ENCODE data around the gene PRIMA1.

PRIMA1 gene

DNA sequence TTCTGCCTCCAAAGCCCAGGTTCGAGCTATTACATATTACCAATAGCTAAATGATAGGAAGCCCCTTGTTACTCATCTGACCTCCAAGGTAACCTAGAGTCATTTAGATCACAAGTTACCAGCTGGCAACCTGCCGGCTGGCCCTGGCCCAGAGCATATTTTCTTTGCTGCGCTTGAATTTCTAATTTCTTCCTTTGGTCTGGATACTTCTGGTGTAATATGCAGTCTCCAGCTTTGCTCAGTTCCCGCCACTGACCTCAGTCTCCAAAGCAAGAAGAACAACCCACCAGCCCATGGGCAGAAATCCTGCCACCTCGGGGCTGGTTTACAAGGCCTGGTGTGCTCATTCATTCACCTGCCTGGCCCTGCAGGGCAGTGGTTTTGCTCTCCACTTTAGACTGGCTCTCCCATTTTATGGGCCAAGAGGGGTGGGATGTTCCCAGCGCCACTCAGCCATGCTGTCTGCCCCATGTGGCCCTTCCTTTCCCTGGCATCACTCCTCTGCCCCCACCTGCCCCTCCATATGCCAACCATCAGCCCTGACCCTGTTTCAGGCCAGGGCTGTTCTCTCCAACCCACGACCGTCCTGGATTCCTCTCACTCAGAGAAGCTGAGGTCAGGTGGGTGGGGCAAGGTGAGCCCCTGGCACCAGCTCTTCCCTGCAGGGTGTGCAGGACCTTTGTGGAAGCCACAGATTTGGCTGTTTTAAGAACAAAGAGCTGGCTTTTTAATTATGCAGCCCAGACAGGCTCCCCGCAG is 76.0 kb downstream of the PRIMA1 start:
- DNase-seq (ENCODE audit: low read depth), result no peak

DNA sequence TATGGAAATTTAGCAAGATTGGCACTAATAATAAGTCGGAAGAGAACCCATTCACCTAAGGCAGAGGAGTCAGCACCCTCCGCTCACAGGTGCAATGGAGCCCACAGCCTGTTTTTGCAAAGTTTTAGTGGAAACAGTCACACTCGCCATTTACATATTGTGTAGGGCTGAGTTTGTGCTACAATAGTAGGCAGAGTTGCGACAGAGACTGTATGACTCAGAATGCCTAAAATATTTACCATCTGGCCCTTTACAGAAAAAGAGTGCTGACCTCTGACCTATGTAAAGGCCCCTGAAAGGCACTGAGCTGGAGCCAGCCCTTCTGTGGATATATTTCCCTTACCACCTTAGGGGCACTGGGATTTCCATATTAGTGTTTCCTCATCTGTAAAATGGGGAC is 79.0 kb downstream of the PRIMA1 start:
- no peak for DNase-seq (ENCODE audit: low read depth)

DNA sequence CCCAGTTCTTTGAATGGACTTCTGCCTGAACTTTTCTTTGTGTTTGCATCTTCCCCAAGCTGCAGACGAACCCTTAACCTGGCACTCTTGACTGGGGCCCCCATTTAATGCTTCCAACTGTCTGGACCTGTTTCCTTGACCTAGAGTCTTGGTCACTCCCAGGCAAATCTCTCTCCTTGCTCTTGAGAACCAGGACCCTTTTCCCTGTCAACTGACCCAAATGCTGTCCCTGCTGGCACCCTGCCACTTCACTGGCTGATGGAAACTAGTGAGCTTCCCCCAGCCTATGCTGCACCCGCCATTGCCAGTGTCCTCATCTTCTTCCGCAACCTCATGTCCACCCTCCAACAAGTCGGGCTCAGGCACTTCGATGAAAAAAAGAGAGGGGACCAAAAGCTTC is 79.5 kb downstream of the PRIMA1 start:
- DNase-seq (ENCODE audit: low read depth), result no peak

DNA sequence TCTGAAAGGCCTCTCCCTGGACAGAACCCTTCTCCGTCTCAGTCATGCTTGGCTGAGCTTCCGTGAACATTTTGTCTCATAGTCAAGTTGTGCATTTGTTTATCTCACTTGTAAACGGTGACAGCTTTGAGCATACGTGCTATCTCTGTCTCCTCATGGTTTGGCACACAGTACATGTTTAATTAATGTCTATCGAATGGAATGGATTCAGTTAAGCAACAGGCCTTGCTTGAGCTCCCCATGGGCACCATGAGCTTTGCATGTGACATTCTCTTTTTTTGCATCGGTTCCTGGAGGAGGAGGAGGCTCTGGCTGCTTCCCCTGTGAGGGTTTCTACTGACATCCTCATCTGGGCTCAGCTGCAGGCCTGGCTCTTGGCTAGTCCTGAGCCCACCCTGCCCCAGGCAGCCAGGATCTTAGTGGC is 80.0 kb downstream of the PRIMA1 start:
- no peak for DNase-seq (ENCODE audit: low read depth)

DNA sequence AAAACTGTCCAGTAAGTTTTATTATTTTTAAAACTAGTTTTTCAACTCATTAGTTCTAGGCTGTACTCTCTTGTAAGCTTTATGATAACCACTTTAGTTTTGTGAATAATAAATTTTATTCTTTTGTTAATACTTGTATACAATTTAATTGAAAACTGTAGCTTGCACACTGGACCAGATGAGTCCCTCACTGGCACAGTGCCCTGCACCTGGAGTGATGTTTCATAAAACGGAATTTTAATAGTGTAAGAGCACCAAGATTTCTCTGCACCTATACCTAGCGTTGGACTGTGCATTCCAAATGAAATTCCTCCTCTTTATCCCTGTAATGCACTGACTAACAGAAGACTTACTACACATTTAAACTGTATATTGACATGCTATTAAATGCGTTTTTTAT is 80.8 kb downstream of the PRIMA1 start:
- DNase-seq (ENCODE audit: low read depth), result no peak

DNA sequence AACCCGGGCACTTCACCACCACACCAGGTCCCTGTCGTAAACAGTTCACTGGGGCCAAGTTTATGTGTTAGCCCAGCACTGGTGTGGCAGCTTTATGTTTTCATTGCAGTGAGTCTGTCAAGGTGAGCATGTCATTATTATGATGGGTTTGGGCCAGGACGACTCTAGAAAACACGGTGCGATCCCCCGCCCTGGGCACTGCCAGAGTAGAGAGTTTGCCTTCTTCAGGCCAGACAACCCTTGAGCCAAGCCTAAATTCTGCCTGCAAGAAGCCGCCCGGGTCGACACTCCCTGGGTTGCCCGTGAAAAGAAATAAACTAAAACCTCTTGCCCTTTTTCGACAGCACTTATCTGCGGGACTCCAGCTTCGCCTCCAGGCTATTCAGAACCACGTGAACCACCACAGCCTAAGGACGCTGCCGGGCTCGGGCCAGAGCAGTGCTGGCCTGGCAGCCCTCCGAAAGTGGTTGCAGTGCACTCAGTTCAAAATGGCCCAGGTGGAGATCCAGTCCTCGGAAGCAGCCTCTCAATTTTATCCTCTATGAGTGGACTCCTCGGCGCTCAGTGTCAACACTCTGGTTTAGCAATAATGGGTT is 81.8 kb downstream of the PRIMA1 start:
- DNase-seq (ENCODE audit: low read depth), result no peak

DNA sequence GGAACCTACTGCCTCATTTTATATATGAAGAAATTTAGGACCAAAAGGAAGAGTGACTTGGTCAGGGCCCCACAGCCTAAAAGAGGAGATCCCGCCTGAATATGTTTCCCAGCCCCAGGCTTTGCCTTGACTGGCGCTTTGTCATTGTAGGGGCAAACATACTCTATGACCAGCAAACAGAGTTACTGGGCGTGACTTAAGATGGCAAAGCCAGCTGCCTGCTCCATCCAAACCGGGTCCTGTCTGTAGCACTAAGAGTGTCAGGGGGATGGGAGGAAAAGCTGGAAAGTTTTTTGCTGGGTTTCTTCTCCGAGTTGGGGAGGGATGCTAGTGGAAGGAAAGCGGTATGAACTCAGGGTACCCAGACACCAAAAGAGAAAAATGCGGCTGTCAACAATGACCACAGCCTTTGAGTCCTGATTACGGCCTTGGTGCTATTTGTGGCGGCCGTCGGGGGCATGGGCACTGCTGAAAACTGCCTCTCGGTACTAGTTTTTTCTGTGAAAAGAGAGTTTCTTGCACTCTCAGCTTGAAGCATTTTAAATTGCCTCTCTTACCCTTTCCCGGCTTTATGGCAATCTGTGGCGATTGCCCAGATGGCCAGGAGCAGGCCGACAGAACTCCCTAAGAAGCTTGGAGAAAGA is 82.7 kb downstream of the PRIMA1 start:
- no peak for DNase-seq (ENCODE audit: low read depth)

DNA sequence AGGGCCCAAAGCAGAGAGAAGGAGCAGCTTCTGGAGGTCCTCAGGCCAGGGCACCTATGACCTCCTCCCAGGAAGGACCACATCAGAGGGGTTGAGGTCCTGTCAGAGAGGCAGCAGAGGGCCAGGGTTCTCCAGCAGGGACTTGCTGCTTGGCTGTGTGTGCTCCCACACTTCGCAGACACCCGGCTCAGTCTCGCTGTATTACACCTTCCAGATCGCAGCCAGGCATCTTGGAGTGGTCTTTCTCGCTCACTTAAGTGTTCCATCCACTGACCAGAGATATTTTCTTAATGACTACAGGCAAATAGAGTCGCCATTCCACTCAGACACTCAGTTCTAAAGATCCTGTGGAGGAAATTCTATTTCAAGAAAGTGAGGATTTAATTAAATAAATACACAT is 84.3 kb downstream of the PRIMA1 start:
- no peak for DNase-seq (ENCODE audit: low read depth)

DNA sequence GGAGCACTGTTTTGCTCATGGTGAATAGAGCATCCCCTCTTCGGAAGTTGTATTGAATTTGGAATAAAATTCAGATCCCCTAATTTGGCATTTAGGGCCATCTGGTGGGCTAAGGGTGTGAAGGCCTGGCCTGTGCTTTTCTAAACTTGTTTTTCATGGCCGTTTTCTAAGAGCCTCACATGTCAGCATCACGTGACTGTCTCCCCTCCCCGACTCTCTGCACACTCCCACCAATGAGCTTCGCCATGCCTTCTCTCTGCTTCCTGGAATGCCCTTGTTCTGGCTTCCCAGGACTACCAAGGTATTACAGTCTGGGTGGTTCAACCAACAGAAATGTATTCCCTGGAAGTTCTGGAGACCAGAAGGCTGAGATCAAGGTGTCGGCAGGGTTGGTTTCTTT is 85.3 kb downstream of the PRIMA1 start:
- no peak for DNase-seq (ENCODE audit: low read depth)

DNA sequence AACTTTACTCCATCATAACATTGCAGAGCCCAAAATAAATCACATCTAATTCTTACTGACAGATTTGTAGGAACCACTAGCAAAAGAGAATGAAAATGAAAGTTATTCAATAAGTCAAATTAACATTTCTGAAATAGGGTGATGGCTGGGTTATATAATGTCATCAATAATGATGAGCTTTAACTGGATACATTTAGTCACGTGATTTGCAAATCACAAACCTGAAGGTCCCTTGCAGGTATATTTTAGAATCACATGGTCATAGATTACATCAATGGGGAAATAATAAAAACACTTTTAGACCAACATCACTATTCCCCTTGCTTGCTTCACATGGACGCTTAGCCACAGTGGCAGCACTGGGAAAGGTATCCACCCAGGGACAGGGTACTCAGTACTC is 86.7 kb downstream of the PRIMA1 start:
- no peak for DNase-seq (ENCODE audit: low read depth)

DNA sequence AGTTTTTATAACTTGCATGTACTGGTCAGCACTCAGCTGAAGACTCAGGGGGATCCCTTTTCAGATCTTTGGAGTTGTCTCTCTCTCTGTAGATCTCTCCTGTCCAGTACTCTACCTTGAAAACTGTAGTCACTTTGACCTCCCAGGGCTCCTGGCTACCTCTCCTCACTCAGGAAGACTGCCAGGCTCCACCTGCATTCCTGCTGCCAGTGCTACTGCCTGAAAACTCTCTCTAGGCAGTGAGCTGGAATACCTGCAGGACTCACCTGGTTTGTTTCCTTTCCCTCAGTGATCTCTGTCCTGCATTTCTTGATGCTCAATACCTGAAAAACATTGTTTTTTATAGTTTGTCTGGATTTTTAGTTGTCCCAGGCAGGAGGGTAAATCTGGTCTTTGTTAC is 87.4 kb downstream of the PRIMA1 start:
- no peak for DNase-seq (ENCODE audit: low read depth)

DNA sequence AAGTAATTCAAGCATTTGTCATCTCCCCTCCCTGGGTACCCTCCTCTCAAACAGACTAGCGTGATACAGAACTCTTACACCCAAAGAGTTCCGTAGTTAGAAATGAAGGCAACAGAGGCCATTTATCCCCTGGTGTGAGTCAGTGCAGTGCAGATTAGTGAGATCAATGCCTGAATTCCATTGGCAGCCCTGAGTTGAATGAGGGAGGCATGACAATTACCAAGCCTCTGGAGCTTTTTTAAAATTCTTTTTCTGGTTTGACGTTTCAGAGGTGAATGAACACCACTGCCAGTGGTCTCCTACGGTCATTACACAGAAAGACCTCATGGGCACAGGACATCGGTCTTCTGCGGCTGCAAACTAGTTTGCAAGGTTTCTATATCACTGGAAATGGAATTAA is 94.4 kb downstream of the PRIMA1 start:
- no peak for DNase-seq (ENCODE audit: low read depth)

DNA sequence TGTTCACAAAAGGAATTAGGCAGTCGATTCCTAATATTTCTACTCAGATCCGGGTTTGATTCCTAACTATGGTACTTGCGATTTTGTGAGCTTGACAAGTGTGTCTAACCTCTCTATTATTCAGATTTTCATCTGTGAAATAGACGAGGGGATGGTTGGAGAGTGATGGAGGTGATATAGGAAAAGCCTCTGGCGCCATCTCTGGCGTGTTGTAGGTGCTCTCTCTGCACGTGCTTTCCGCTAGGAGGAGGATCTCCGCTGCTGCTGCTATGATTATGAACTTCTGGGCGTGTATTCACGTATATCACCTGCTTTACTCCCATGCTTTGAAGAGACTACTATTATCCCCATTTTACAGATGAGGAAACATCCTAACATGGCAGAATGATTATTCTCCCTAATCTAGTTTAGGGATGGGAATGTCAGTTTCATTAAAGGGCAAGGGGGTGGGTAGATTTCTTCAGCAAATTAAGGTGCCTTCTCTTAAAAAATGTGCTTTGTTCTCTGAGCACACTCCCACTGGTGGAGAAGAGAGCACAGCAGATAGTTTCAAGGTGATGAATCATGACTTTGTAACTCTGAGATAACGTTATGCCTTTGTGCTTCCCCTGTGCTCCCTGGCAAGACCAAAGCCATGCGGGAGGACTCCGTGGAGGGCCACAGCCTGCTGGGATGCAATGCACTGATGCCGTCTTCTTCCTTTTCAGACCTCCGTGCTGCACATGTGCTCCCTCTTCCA is 97.1 kb downstream of the PRIMA1 start:
- no peak for DNase-seq (ENCODE audit: low read depth)

DNA sequence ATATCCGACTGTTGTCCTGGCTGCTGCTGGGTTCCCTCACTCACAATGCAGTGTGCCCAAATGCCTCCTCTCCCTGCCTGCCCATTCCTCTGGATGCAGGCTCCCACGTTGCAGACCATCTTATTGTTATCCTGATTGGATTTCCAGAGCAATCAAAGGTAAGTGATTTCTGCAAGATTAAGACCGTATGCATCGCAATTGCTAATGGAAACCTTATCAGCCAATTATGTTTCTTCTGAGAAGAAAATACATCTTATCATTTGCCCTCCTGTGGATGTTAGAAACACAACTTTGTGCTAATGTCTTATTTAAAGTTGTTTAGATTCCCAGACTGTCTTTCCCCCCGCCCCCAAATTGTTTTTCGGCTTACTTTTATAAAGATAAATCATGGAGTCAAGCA is 98.1 kb downstream of the PRIMA1 start:
- DNase-seq (ENCODE audit: low read depth), result no peak

DNA sequence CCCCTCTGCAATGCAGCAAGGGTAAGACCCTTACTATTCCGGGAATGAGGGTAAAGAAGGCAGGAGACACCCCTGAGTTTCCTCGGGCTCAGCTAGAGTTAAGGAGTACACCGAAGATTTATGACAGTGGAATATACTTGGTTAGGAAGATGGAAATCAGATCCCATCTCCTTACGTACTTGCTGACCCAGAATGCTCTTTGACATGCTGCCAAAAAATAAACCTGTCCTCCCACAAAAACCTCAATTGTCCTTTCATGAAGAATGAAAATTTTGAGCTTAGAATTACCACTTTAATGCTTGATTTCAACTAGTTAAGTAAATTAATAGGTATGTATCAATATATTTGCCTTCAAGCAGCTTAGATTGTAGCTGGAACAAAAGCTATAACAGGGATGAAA is 99.5 kb downstream of the PRIMA1 start:
- no peak for DNase-seq (ENCODE audit: low read depth)

DNA sequence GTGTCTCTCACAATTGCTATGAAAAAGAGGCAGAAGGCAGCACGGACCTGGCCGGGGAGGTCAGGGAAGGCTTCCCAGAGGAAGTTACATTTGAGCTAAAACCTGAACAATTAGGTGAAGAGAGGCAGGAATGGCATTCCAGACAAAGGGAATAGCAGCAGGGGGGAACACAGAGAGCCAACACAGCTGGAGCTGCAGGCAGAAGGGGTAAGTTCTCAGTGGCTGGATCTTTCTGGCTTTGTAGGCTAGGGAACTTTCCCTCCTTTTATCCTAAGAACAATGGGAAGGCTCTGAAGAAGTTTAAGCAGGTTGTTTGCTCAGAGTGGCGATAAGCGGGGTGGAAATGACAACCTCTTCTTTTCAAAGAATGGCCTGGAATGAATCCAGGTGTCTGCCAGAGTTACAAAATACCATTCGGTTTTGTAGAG is 100.0 kb downstream of the PRIMA1 start:
- no peak for DNase-seq (ENCODE audit: low read depth)

DNA sequence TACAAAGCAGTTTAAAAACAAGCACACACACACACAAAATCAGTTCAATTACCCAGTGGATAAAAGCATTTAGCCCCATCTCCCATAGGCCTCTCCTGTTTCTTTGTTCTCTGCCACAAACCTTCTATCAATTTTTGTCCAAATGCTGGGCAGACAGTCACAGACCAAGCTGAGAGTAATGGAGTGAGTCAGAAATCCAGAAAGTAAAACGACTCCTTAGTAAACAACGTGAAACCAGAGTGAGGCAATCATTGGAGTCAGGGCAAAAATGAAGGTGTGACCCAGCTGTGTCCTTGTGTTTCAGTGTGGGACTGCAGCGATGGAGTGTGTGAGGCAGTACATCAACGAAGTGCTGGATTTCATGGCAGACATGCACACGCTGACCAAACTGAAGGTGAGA is 102.0 kb downstream of the PRIMA1 start:
- no peak for DNase-seq (ENCODE audit: low read depth)

DNA sequence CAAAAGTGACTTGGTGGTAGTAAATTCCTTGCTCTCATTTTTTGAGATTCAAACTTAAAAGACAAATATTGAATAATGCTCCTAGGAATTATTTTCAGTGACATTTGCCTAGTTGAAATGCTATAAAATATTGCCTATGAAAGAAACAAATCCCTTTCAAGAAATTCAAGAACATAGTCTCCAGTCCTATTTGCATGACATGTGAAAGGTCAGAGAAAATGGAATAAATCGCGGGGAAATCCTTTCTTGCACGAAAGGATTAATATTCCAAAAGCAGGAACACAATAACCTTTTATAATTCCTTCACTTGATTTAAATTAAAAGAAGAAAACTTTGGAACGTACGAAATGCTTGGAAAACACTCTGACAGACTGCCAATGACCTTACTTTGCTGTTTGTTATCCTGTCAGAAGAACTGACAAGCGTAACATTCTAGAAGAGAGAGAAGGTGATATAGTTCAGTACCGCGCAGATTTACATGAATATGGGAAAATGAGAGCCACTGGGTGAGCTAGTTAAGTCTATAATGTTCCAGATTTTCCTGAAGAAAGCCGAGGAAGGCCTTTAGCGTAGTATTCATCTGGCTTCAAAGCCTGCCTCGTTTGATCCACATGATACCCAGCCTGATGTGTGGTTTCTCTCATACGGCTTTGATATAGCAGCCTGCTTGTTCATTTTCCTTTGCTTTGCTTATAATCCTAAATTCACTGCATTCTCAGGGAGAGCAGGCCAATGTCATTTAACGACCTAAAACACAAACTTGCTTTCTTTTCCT is 103.0 kb downstream of the PRIMA1 start:
- no peak for DNase-seq (ENCODE audit: low read depth)

DNA sequence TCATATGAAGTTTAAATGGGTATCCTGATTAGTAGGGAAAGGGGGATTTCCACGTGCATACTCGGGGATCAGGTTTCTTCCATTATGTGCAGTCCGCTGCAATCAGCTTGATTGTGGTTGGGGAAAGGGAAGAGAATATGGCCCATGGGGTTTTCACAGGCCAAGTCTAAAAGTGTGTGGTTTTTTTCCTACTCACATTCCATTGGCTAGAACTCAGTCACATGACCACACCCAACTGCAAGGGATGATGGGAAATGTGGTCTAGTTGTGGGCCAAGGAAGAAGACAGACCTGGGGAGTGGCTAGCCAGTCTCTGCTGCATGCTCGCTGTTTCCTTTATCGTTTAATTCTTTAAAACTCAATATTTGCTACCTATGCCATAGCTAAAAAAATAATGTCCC is 105.1 kb downstream of the PRIMA1 start:
- DNase-seq (ENCODE audit: low read depth), result no peak

DNA sequence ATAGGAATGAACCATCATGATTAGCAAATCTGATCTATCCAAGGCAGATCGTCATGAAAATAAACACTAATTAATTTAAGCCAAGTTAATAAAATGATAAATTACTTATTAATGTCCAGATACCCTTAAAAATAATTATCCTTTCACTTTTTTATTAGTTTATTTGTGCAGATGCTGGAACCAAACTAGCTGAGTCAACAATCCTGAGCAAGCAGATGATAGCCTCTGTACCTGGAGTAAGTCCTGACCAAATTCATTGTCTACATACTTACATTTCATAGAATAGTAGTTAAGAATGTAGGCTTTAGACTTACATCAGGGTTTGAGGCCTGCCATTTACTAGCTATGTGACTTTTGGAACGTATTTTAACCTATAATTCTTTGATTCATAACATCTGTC is 105.8 kb downstream of the PRIMA1 start:
- DNase-seq (ENCODE audit: low read depth), result no peak

DNA sequence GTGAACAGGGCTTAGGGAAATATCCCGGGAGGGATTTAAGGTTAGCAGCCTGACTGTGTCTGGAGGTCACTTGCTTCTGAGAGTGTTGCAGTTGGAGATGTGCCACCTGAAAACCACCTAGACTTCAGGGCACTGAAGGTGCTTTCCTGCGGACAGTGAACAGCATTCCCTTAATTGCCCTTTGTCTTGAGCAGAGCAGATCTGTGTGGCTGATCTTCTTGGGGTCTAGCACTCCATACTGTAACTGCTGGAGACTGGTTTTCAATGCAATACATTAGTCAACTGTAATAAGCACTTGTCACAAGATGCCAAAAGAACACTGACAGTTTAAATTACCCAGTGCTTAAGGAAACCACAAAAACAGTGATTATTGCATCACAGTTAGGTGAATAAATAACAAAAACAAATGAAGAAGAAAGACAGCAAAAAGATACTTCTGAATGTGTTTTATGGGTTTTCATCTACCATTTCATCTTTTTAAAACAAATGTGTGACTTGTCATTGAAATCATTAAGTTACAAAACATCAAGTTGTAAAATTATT is 111.8 kb downstream of the PRIMA1 start:
- no peak for DNase-seq (ENCODE audit: low read depth)

DNA sequence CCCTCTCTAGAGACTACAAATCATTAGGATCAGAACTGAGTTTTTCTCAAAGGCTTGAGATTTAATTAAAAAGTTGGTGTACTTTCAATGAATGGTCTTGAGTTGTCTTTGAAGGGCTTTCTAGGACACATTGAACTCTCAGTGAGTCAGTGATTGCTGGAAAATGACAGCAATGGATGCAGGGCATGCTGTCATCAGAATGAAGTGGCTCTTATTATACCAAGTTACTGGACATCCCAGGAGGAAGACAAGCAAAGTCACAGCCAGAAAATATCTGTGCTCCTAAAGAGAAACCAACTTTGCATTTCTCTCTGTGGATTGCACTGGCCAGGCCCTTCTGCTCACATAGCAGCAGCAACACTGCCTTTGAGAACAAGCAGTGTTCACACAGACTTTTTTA is 112.6 kb downstream of the PRIMA1 start:
- DNase-seq (ENCODE audit: low read depth), result no peak
